Smooth muscle cell (in vitro differentiated cells): ENCODE data around the gene ACTR3C. TPM values are rescaled to one million over a fixed set of nuclear protein-coding genes. Genes with fewer than 3 reads are reported as not detected.

ENCODE experiments used
- DNase-seq: peaks from one replicate; lab custom pipeline; 2025; ENCODE audit not compliant: unreplicated experiment; lab: John Stamatoyannopoulos, UW
- H2AFZ ChIP-seq: fragments of 200-600 bp; sonication (generic); 2 replicates; pipeline ENCODE4 v1.6.0; 2016; ENCODE audit warnings: antibody characterized with exemption, low read depth, mild to moderate bottlenecking
- H3F3A ChIP-seq: fragments of 200-600 bp; sonication (generic); 2 replicates; pipeline ENCODE4 v1.6.0; 2017; ENCODE audit warnings: antibody characterized with exemption, low read depth
- H3K27ac ChIP-seq: fragments of 200-600 bp; sonication (generic); 2 replicates; pipeline ENCODE4 v1.5.1; 2016; ENCODE audit warnings: low read depth, mild to moderate bottlenecking
- H3K27me3 ChIP-seq: fragments of 200-600 bp; sonication (generic); 2 replicates; pipeline ENCODE4 v1.6.1; 2016; ENCODE audit warnings: low read depth, mild to moderate bottlenecking
- H3K36me3 ChIP-seq: fragments of 200-600 bp; sonication (generic); 2 replicates; pipeline ENCODE4 v1.5.1; 2016; ENCODE audit warnings: low read depth
- H3K4me1 ChIP-seq: fragments of 200-600 bp; sonication (generic); 2 replicates; pipeline ENCODE4 v1.5.1; 2016; ENCODE audit warnings: low read depth
- H3K4me2 ChIP-seq: fragments of 200-600 bp; sonication (generic); 2 replicates; pipeline ENCODE4 v1.6.0; 2016; ENCODE audit warnings: mild to moderate bottlenecking
- H3K4me3 ChIP-seq: fragments of 200-600 bp; sonication (generic); 2 replicates; pipeline ENCODE4 v1.5.1; 2016; ENCODE audit warnings: mild to moderate bottlenecking
- H3K79me2 ChIP-seq: fragments of 200-600 bp; sonication (generic); 2 replicates; pipeline ENCODE4 v1.6.0; 2016; ENCODE audit warnings: low read depth, mild to moderate bottlenecking
- H3K9ac ChIP-seq: fragments of 200-600 bp; sonication (generic); 2 replicates; pipeline ENCODE4 v1.6.0; 2016; ENCODE audit warnings: low read depth
- H3K9me3 ChIP-seq: fragments of 200-600 bp; sonication (generic); replicated peaks from 2 replicates; pipeline ENCODE4 v1.5.1; 2016; ENCODE audit warnings: low read depth
- H4K20me1 ChIP-seq: fragments of 200-600 bp; sonication (generic); 2 replicates; pipeline ENCODE4 v1.6.0; 2016; ENCODE audit warnings: low read depth
- CTCF ChIP-seq: fragments of 200-600 bp; sonication (generic); IDR thresholded peaks from 2 replicates; pipeline ENCODE4 v1.5.1; 2017; ENCODE audit warnings: borderline replicate concordance, mild to moderate bottlenecking, antibody characterized with exemption; ENCODE audit not compliant: insufficient read depth, poor library complexity, severe bottlenecking
- WGBS: methylation state at CpG from one replicate; pipeline ENCODE4 v1.1.7; 2016; ENCODE audit warnings: low lambda C conversion rate; 5-methylcytosine and 5-hydroxymethylcytosine counted together
- polyA plus RNA-seq: library from polyadenylated mRNA; unstranded; fragments of >200 nt; fragmentation: Nextera tagmentation; extraction: Ambion mirVana; gene quantifications from 2 replicates; pipeline ENCODE4 v1.2.1, GENCODE V29; 2016
- total RNA-seq: library from RNA; depleted of rRNA; stranded (reverse); fragments of >200 nt; gene quantifications from 2 replicates; pipeline ENCODE4 v1.2.3, GENCODE V29; 2014

ACTR3C gene
- total RNA-seq (1.7 and 7.6 TPM in 2 replicates), polyA plus RNA-seq (0.89 and 2.4 TPM in 2 replicates)

DNA sequence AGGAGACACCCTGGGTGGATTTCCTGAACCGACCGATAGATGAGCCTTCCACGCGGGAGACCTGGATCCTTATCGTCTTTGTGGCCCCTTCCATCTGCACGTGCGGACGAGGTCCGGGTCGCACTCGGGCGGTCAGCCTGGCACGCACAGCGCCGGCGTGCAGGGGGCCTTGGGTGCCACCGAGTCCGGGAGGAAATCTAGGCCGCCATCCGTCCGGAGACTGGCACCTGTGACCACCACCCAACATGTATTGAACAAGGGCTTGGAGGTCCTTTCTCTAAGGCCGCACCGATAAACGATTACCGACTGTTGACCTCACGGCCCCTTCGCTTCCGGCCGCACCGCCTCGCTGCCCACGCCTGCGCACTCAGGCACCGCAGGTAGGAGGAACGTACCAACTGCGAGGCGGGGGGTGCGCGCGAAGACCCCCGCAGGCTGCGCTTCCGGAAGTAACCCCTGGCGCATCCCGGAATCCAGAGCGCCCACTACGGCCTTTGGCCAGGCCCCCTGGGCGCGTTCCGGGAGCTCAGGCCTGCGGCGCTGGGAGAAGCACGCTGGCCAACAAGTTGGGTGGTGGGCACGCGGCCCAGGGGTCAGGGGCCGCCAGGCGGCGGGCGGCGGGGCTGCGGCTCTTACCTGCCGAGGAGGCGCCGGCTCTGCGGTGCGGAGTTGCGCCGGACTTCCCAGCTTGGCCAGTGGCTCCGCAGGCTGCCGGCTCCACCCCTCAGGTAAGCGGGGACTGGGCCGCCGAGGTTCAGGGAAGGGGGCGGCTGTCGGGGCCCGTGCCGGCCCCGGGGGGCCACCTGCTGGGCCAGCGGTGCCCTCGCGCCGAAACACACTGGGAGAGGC lies at the start of gene ACTR3C, which contains the start of gene LRRC61:
TSS of gene ACTR3C (minus strand) at position 713 of the 849 bp plus-strand sequence. CDS start 28,249 bp downstream, outside the sequence.
TSS of gene LRRC61 (plus strand) at position 523 of the 849 bp plus-strand sequence. CDS start 13,507 bp downstream, outside the sequence.
- Histone ChIP-seq H3K36me3 (no peaks in the 10 kb centered on the region), H3K4me3 (peak within 1 kb of the TSS; percentile 63), H3K4me2 (peak within 1 kb of the TSS; percentile 92), H3K4me1 (peaks cover 14% of the 10 kb centered on the region), H3K27me3 (no peaks in the 10 kb centered on the region), H3K27ac (peak within 1 kb of the TSS; percentile 35), H3K9ac (peak within 1 kb of the TSS; percentile 47), H3F3A (no peaks in the 10 kb centered on the region), H2AFZ (peak within 1 kb of the TSS; percentile 98), H3K79me2 (no peaks in the 10 kb centered on the region), H4K20me1 (no peaks in the 10 kb centered on the region), H3K9me3 (no peaks in the 10 kb centered on the region)
- DNase-seq = no peak
- 15% methylated on average over 81 of the region's 82 CpGs for WGBS
- TF ChIP-seq CTCF = peak; percentile 18

GRCh38 chr7:150372271-150373048 lies 49.1 kb upstream of the ACTR3C start:
- no peak for DNase-seq
- Histone ChIP-seq H3K36me3 (no peaks in the 10 kb centered on the region), H3K4me2 (no peak overlapping the region), H2AFZ (no peak overlapping the region), H3K27ac (no peak overlapping the region), H3K9me3 (no peaks in the 10 kb centered on the region), H3K4me1 (peaks cover 22% of the 10 kb centered on the region), H3K79me2 (peaks cover 31% of the 10 kb centered on the region), H4K20me1 (peaks cover 15% of the 10 kb centered on the region), H3K27me3 (no peaks in the 10 kb centered on the region), H3F3A (peaks cover 33% of the 10 kb centered on the region), H3K9ac (no peak overlapping the region), H3K4me3 (no peak overlapping the region)
- no peak for TF ChIP-seq CTCF
- 96% methylated on average over 67 of the region's 79 CpGs for WGBS

DNA sequence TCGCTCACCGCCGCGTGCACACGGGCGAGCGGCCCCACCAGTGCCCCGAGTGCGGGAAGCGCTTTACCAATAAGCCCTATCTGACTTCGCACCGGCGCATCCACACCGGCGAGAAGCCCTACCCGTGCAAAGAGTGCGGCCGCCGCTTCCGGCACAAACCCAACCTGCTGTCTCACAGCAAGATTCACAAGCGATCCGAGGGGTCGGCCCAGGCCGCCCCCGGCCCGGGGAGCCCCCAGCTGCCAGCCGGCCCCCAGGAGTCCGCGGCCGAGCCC lies 48.6 kb upstream of the ACTR3C start:
- no peak overlapping the region for H2AFZ ChIP-seq
- H3K27ac ChIP-seq = no peak overlapping the region
- TF ChIP-seq CTCF = no peak
- H3K9me3 ChIP-seq = no peaks in the 10 kb centered on the region
- H3K9ac ChIP-seq = no peak overlapping the region
- H3K4me1 ChIP-seq = peaks cover 21% of the 10 kb centered on the region
- no peaks in the 10 kb centered on the region for H3K27me3 ChIP-seq
- peaks cover 31% of the 10 kb centered on the region for H3K79me2 ChIP-seq
- H3K4me2 ChIP-seq = no peak overlapping the region
- H3K4me3 ChIP-seq = no peak overlapping the region
- 97% methylated on average over 16 of the region's 30 CpGs for WGBS
- DNase-seq = no peak
- peaks cover 28% of the 10 kb centered on the region for H3F3A ChIP-seq
- no peaks in the 10 kb centered on the region for H3K36me3 ChIP-seq
- peaks cover 15% of the 10 kb centered on the region for H4K20me1 ChIP-seq
